Type B pancreatic cell (in vitro differentiated cells): Measurements from ENCODE around the gene CHRNA3. TPM values are rescaled to one million over a fixed set of nuclear protein-coding genes. Genes with fewer than 3 reads are reported as not detected.

ENCODE experiments used
- DNase-seq: peaks from one replicate; pipeline ENCODE4 v3.0.0; 2021; ENCODE audit warnings: mixed read lengths; ENCODE audit not compliant: unreplicated experiment; ENCODE audit errors: extremely low spot score
- H3K27ac Mint-ChIP-seq: 2 replicates; pipeline ENCODE4 v1.8.0; 2021; ENCODE audit warnings: mild to moderate bottlenecking, mixed read lengths
- H3K27me3 Mint-ChIP-seq: 2 replicates; pipeline ENCODE4 v1.8.0; 2021; ENCODE audit warnings: mixed read lengths
- H3K36me3 Mint-ChIP-seq: 2 replicates; pipeline ENCODE4 v1.8.0; 2021; ENCODE audit warnings: mixed read lengths
- H3K4me1 Mint-ChIP-seq: one replicate; pipeline ENCODE4 v1.8.0; 2021; ENCODE audit warnings: mixed read lengths; ENCODE audit not compliant: unreplicated experiment
- H3K4me3 Mint-ChIP-seq: 2 replicates; pipeline ENCODE4 v1.8.0; 2021; ENCODE audit warnings: mild to moderate bottlenecking, mixed read lengths
- H3K9me3 Mint-ChIP-seq: 2 replicates; pipeline ENCODE4 v1.8.0; 2021; ENCODE audit warnings: mixed read lengths
- CTCF ChIP-seq: fragments of 200-600 bp; sonication (generic); conservative IDR thresholded peaks from 2 replicates; pipeline ENCODE4 v1.5.0; 2021; ENCODE audit warnings: antibody characterized with exemption, mild to moderate bottlenecking
- total RNA-seq: library from RNA; stranded (reverse); gene quantifications from 2 replicates; pipeline ENCODE4 v1.2.1, GENCODE V29; 2021; ENCODE audit warnings: low replicate concordance

Gene CHRNA3
- total RNA-seq, 1 donor from 2014 or later, result 8.4 TPM

GRCh38 chr15:78625606-78626280, 4.9 kb upstream of the CHRNA3 start:
- H3K27me3 Mint-ChIP-seq, result peaks cover 76% of the 10 kb centered on the region
- no peak for TF ChIP-seq CTCF

GRCh38 chr15:78624651-78625590, 4.1 kb upstream of the CHRNA3 start:
- H3K9me3 Mint-ChIP-seq, result no peaks in the 10 kb centered on the region
- H3K27ac Mint-ChIP-seq, result no peak overlapping the region
- H3K4me1 Mint-ChIP-seq, result no peaks in the 10 kb centered on the region
- DNase-seq, result no peak
- H3K27me3 Mint-ChIP-seq, result peaks cover 79% of the 10 kb centered on the region
- no peaks in the 10 kb centered on the region for H3K36me3 Mint-ChIP-seq
- H3K4me3 Mint-ChIP-seq, result no peak overlapping the region
- no peak for TF ChIP-seq CTCF

More at GRCh38 chr15:78625606-78626280, 4.9 kb upstream of the CHRNA3 start:
- DNase-seq, result no peak
- H3K27ac Mint-ChIP-seq, result no peak overlapping the region
- H3K36me3 Mint-ChIP-seq, result no peaks in the 10 kb centered on the region
- no peaks in the 10 kb centered on the region for H3K9me3 Mint-ChIP-seq
- no peak overlapping the region for H3K4me3 Mint-ChIP-seq
- H3K4me1 Mint-ChIP-seq, result no peaks in the 10 kb centered on the region

GRCh38 chr15:78623786-78624497, 3.1 kb upstream of the CHRNA3 start:
- Mint-ChIP-seq H3K36me3 (no peaks in the 10 kb centered on the region), H3K9me3 (no peaks in the 10 kb centered on the region), H3K4me3 (no peak overlapping the region), H3K27me3 (peaks cover 80% of the 10 kb centered on the region), H3K27ac (no peak overlapping the region), H3K4me1 (peaks cover 6% of the 10 kb centered on the region)
- TF ChIP-seq CTCF, result no peak
- DNase-seq, result no peak

- H3K27me3 Mint-ChIP-seq, result peaks cover 73% of the 10 kb centered on the region
- TF ChIP-seq CTCF, result no peak
These were observed 1.1 kb upstream of the CHRNA3 start for GRCh38 chr15:78621810-78622402.

GRCh38 chr15:78620021-78620526, 722 bp downstream of the CHRNA3 start:
- no peak for DNase-seq
- H3K4me3 Mint-ChIP-seq, result peak overlapping the region; percentile 81
- peaks cover 13% of the 10 kb centered on the region for H3K4me1 Mint-ChIP-seq
- no peak overlapping the region for H3K27ac Mint-ChIP-seq
- H3K36me3 Mint-ChIP-seq, result peaks cover 4% of the 10 kb centered on the region
- H3K27me3 Mint-ChIP-seq, result peaks cover 61% of the 10 kb centered on the region
- peak; percentile 57 for TF ChIP-seq CTCF
- no peaks in the 10 kb centered on the region for H3K9me3 Mint-ChIP-seq

More at GRCh38 chr15:78621810-78622402, 1.1 kb upstream of the CHRNA3 start:
- Mint-ChIP-seq H3K27ac (no peak overlapping the region), H3K9me3 (no peaks in the 10 kb centered on the region), H3K36me3 (peaks cover 4% of the 10 kb centered on the region), H3K4me1 (peaks cover 13% of the 10 kb centered on the region), H3K4me3 (peak overlapping the region; percentile 78)
- no peak for DNase-seq
